Measurements from ENCODE around the gene CAMTA1.

Gene CAMTA1

DNA sequence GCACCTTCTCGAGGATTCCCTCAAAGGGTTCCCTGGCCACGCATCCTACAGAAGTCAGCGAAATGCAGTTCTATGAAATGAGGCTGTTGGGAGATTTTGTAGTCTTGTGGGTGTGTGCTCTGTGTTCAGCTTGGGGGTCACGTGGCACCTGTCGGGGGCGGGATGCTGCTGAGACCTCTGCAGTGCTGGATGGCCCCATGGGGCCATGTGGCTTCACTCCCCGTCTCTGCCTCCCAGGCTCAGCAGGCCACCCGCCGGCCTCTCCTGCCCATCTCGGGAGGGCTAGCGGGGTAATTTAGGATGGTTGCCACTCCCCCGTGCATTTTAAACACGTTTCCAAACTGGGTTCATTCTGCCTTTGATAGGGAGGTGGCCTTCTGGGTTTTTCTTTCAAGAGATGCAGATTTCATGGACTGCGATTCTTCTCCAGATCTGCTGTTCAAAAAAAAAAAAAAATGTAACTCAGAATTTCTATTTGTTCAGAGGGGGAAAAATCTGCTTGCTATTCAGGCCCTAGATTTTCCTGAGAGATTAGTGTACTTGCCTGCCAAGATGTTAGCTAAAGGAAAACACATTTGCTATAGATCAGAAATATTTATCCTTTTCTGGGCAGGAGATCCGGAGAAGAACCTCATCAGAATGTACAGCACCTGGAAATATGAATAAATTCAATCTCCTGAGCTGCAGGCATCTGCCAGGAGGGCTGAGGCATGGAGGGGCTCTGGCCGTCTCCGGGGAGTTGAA is 708.6 kb downstream of the CAMTA1 start:
- H3K4me3 ChIP-seq (ENCODE audit: low read length): no peak overlapping the region
- no peak for TF ChIP-seq CTCF (conservative IDR thresholded peaks at IDR 0.05; ENCODE audit: low read depth, low read length)
- DNase-seq (ENCODE audit: low read depth): no peak

GRCh38 chr1:7495962-7496361 is 710.7 kb downstream of the CAMTA1 start:
- no peak for TF ChIP-seq CTCF (conservative IDR thresholded peaks at IDR 0.05; ENCODE audit: low read depth, low read length)
- DNase-seq (ENCODE audit: low read depth): no peak
- H3K4me3 ChIP-seq (ENCODE audit: low read length): no peak overlapping the region

- H3K4me3 ChIP-seq (ENCODE audit: low read length): no peak overlapping the region
- no peak for TF ChIP-seq CTCF (conservative IDR thresholded peaks at IDR 0.05; ENCODE audit: low read depth, low read length)
- DNase-seq (ENCODE audit: low read depth): no peak
Measured at GRCh38 chr1:7497107-7497637, 711.9 kb downstream of the CAMTA1 start.

GRCh38 chr1:7500381-7501083 is 715.3 kb downstream of the CAMTA1 start:
- H3K4me3 ChIP-seq (ENCODE audit: low read length): no peak overlapping the region

DNA sequence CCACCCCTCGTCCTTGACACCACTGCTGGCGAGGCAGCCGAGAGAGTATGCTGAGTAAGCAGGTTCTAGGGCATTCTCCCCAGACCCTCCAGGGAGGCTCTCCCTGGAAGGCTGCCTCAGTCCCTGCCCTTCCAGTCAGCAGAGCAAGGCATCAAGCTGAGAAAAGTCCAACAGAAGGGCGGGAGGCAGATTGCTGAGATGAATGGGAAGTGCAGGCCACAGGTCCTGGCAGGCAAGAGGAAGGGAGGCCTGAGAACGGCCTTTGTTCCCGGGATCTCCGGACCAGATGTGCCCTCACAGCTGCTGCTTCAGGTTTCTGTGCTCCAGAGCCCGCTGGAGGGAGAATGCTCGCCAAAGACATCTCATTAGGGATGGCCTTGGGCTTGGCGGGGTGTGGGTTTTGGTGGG is 715.8 kb downstream of the CAMTA1 start:
- TF ChIP-seq CTCF (conservative IDR thresholded peaks at IDR 0.05; ENCODE audit: low read depth, low read length): no peak
- DNase-seq (ENCODE audit: low read depth): no peak
- no peak overlapping the region for H3K4me3 ChIP-seq (ENCODE audit: low read length)

More at GRCh38 chr1:7500381-7501083, 715.3 kb downstream of the CAMTA1 start:
- TF ChIP-seq CTCF (conservative IDR thresholded peaks at IDR 0.05; ENCODE audit: low read depth, low read length): no peak
- DNase-seq (ENCODE audit: low read depth): no peak

DNA sequence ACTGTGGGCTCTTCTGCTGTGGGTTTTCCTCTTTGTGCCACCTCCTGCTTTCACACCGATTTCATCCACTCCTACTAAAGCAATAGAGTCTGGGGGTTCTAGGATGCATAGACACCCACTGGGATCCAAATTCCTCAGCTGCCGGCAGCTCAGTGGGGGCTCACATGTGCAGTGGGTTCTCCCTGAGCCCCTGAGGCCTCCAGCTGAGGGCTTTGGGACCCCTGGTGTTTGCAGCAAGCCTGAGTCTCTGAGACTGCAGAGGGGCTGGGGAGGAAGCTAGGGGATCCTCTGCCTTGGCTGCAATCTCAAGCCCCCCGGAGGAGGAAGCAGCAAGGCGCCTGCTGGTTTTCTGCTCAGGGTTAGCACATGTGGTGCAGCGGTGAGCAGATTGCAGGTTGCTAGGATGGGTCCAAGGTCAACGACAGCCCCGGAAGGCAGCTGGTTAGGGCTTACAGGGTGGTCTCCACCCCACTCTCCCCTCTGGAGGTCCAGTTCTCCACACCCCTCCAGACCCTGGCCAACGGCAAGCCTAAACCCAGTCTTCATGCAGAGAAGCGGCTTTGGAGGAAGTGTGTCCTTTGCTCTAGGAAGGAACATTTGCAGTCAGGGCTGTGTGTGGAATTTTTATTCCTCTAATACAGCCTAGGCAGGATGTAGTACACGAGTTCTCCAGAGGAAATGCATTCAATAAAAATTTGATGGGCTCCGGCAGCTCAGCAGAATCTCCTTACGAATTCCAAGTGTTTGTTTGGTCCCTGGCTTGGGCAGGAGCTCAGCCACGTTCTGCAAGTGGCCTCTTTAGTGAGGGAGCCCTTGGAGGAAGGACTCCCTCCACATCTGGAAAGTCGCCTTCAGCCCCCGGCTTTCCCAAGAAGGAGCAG is 716.7 kb downstream of the CAMTA1 start:
- no peak for TF ChIP-seq CTCF (conservative IDR thresholded peaks at IDR 0.05; ENCODE audit: low read depth, low read length)
- DNase-seq (ENCODE audit: low read depth): no peak
- H3K4me3 ChIP-seq (ENCODE audit: low read length): no peak overlapping the region

Data from retinal pigment epithelial cell (primary cell).